ENCODE measurements around the gene PGAP6. TPM values are rescaled to one million over a fixed set of nuclear protein-coding genes. Genes with fewer than 3 reads are reported as not detected.

The PGAP6 gene
- total and polyA plus RNA-seq, 2 of the 13 experiments (the other 11 are each of a cell fraction or from before 2014, with no cell fraction given): 52.7 to 136 TPM

- TF ChIP-seq HMGXB4 (CRISPR knock-in tag; IDR thresholded peaks at IDR 0.05; ENCODE audit: borderline replicate concordance in 1 of 2, low read depth in 1 of 2) (peak in 1 of 2 experiments; percentile 47; a peak in 1 of 4 replicates), ELF3 (CRISPR knock-in tag; IDR thresholded peaks at IDR 0.05) (peak; percentile 77), CSRNP1 (CRISPR knock-in tag; IDR thresholded peaks at IDR 0.05) (no peak), YEATS2 (CRISPR knock-in tag; IDR thresholded peaks at IDR 0.05; ENCODE audit: borderline replicate concordance) (peak; percentile 40; the same call in 1 of the 2 replicates), NR2C2 (CRISPR knock-in tag; IDR thresholded peaks at IDR 0.05; ENCODE audit: borderline replicate concordance) (peak; percentile 92), ETV5 (CRISPR knock-in tag; IDR thresholded peaks at IDR 0.05; ENCODE audit: borderline replicate concordance) (peak; percentile 68), ZFYVE20 (CRISPR knock-in tag; IDR thresholded peaks at IDR 0.05; ENCODE audit: borderline replicate concordance, low read depth) (no peak), SOX6 (IDR thresholded peaks at IDR 0.05) (no peak), SOX6 (CRISPR knock-in tag; IDR thresholded peaks at IDR 0.05) (no peak), SP1 (IDR thresholded peaks at IDR 0.05) (no peak), SP1 (CRISPR knock-in tag; IDR thresholded peaks at IDR 0.05) (peak; percentile 90), ZNF772 (CRISPR knock-in tag; IDR thresholded peaks at IDR 0.05) (no peak), ZNF205 (CRISPR knock-in tag; IDR thresholded peaks at IDR 0.05) (no peak), ARNT (IDR thresholded peaks at IDR 0.05) (no peak), ZNF34 (CRISPR knock-in tag; IDR thresholded peaks at IDR 0.05; ENCODE audit: borderline replicate concordance) (no peak), LRRFIP1 (CRISPR knock-in tag; conservative IDR thresholded peaks at IDR 0.05) (no peak), GMEB2 (CRISPR knock-in tag; IDR thresholded peaks at IDR 0.05; ENCODE audit: low read depth) (no peak)
Observed at GRCh38 chr16:370443-370842, 11.3 kb downstream of the PGAP6 start, which contains the start of gene MRPL28 (continued).
